HAP-1 (cell line): ENCODE results near the gene GPD1L.
"Not testable (repeated sequence)": the region's sequence is repeated elsewhere in the genome, so short reads cannot be mapped to it uniquely, and the experiment has no call there.

ENCODE experiments used
- DNase-seq, 2 experiments: peaks; one replicate each; pipeline ENCODE4 v3.0.0-alpha.2; 2016 to 2020; ENCODE audit warnings: low spot score in 2 of 2
- H3K27me3 ChIP-seq: fragments of 250-450 bp; sonication (Bioruptor Pico); 2 replicates; pipeline ENCODE4 v1.5.1; 2020; ENCODE audit warnings: low read depth, mild to moderate bottlenecking, moderate library complexity
- H3K36me3 ChIP-seq: fragments of 250-450 bp; sonication (Bioruptor Pico); replicated peaks from 2 replicates; pipeline ENCODE4 v1.5.1; 2020; ENCODE audit warnings: mild to moderate bottlenecking
- H3K4me1 ChIP-seq: fragments of 250-450 bp; sonication (Bioruptor Pico); 2 replicates; pipeline ENCODE4 v1.5.1; 2020; ENCODE audit warnings: mild to moderate bottlenecking
- H3K4me3 ChIP-seq: fragments of 250-450 bp; sonication (Bioruptor Pico); 2 replicates; pipeline ENCODE4 v1.5.1; 2020; ENCODE audit warnings: mild to moderate bottlenecking, moderate library complexity
- H3K9me3 ChIP-seq: fragments of 250-450 bp; sonication (Bioruptor Pico); 2 replicates; pipeline ENCODE4 v1.5.1; 2020; ENCODE audit warnings: mild to moderate bottlenecking, moderate library complexity
- in situ Hi-C: fragments of 300-500 bp; cut with MboI; formaldehyde crosslinking; loops from 3 replicates; pipeline ENCODE4 v1.14.3; 2020; ENCODE audit warnings: low sequenced_read_pairs, inconsistent platforms, mixed read lengths

GPD1L gene

GRCh38 chr3:32106132-32106928 lies at the start of gene GPD1L:
Gene GPD1L (plus strand): TSS chr3:32106620. CDS start chr3:32106712, 92 bp downstream.
- no peaks in the 10 kb centered on the region for H3K27me3 ChIP-seq
- no peaks in the 10 kb centered on the region for H3K9me3 ChIP-seq
- H3K36me3 ChIP-seq: no peaks in the 10 kb centered on the region
- H3K4me1 ChIP-seq: peaks cover 8% of the 10 kb centered on the region
- in situ Hi-C loops: no loop called here
- DNase-seq: peak; percentile 93 to 95
- H3K4me3 ChIP-seq: peak within 1 kb of the TSS; percentile 62

GRCh38 chr3:32058465-32058864 lies 48.0 kb upstream of the GPD1L start:
- H3K4me1 ChIP-seq, H3K4me3 ChIP-seq, in situ Hi-C loops, H3K9me3 ChIP-seq, H3K27me3 ChIP-seq, DNase-seq, H3K36me3 ChIP-seq: not testable (repeated sequence)

GRCh38 chr3:32062950-32063582 lies 43.4 kb upstream of the GPD1L start:
- Histone ChIP-seq H3K4me1 (peaks cover 4% of the 10 kb centered on the region; the same call in 1 of the 2 replicates), H3K4me3 (no peak overlapping the region), H3K9me3 (no peaks in the 10 kb centered on the region), H3K36me3 (no peaks in the 10 kb centered on the region), H3K27me3 (no peaks in the 10 kb centered on the region)
- no peak for DNase-seq
- in situ Hi-C loops: no loop called here

DNA sequence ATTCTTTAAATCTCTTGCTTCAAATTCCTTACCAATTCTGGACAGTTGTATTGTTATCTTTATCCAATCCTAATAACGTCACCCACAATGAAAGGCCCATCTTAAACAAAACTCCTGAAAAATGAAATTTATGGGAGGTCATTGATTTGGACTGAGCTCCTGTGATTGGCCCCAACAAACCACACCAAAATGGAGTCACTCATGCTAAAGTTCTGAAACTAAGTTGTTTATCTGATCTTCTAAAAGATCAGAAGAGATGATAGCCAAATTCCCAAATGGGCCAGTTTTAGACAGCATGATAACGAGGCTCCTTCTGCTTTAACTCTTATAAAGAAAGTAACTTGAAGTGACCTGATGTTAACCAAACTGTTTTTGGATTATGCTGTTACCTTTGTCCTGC lies 39.7 kb upstream of the GPD1L start:
- Histone ChIP-seq H3K36me3 (no peaks in the 10 kb centered on the region), H3K9me3 (no peaks in the 10 kb centered on the region), H3K4me1 (peaks cover 4% of the 10 kb centered on the region; the same call in 1 of the 2 replicates), H3K4me3 (no peak overlapping the region), H3K27me3 (no peaks in the 10 kb centered on the region)
- in situ Hi-C loops: no loop called here
- no peak for DNase-seq

- in situ Hi-C loops, H3K4me3 ChIP-seq, H3K4me1 ChIP-seq: not testable (repeated sequence)
Observed at GRCh38 chr3:32074194-32074593, 32.2 kb upstream of the GPD1L start.

GRCh38 chr3:32076566-32076965 lies 29.9 kb upstream of the GPD1L start:
- no peak for DNase-seq
- in situ Hi-C loops: no loop called here
- Histone ChIP-seq H3K4me3 (no peak overlapping the region), H3K9me3 (no peaks in the 10 kb centered on the region), H3K4me1 (peaks cover 22% of the 10 kb centered on the region), H3K36me3 (no peaks in the 10 kb centered on the region), H3K27me3 (no peaks in the 10 kb centered on the region)

More at GRCh38 chr3:32074194-32074593, 32.2 kb upstream of the GPD1L start:
- H3K27me3 ChIP-seq, H3K36me3 ChIP-seq, DNase-seq, H3K9me3 ChIP-seq: not testable (repeated sequence)

DNA sequence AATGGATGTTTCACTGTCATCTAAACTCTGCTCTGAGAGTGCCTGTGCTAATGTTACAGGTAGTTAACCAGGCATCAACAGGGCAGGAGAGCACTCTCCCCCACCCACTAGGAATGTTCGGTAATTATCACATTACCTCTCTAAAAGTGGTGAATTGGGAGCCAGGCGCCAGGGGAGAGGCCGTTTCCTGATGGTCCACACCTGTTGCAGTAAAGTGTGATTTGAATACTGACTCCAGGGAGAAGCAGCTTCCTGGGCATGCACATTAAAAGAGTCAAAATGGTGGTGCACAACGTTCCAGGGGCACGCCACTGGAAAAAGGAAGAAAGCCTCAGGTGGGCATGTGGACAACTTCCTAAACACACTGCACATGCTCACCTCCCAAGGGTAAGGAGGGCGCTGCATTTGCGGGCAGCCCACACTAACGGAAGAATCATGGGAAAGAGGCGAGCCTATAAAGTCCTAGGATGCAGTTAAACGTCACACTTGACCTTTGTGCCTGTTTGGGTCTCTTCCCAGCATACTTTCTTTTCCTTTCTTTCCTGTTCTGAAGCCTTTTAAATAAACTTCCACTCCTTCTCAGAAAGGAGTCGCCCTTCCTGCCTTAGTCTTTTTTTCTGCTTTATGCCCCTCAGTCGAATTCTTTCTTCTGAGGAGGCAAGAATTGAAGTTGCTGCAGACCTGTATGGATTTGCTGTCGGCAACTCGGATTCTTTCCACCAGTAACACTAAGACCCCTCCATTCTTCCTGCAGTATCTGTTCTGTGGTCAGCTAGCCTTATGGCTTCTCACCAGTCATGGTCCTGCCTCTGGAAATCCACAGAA lies 28.9 kb upstream of the GPD1L start:
- no peak for DNase-seq
- Histone ChIP-seq H3K27me3 (no peaks in the 10 kb centered on the region), H3K36me3 (no peaks in the 10 kb centered on the region), H3K4me3 (no peak overlapping the region), H3K4me1 (peaks cover 31% of the 10 kb centered on the region), H3K9me3 (no peaks in the 10 kb centered on the region)
- in situ Hi-C loops: no loop called here

GRCh38 chr3:32078085-32078634 lies 28.3 kb upstream of the GPD1L start:
- Histone ChIP-seq H3K4me3 (no peak overlapping the region), H3K9me3 (no peaks in the 10 kb centered on the region), H3K27me3 (no peaks in the 10 kb centered on the region), H3K36me3 (no peaks in the 10 kb centered on the region), H3K4me1 (peaks cover 37% of the 10 kb centered on the region)
- DNase-seq: no peak
- in situ Hi-C loops: no loop called here

- no peaks in the 10 kb centered on the region for H3K9me3 ChIP-seq
- in situ Hi-C loops: no loop called here
- peaks cover 37% of the 10 kb centered on the region for H3K4me1 ChIP-seq
- no peak overlapping the region for H3K4me3 ChIP-seq
- no peaks in the 10 kb centered on the region for H3K36me3 ChIP-seq
- H3K27me3 ChIP-seq: no peaks in the 10 kb centered on the region
- DNase-seq: no peak
Observed at GRCh38 chr3:32078864-32079263, 27.6 kb upstream of the GPD1L start.

GRCh38 chr3:32082721-32083120 lies 23.7 kb upstream of the GPD1L start:
- no peak overlapping the region for H3K4me3 ChIP-seq
- no peaks in the 10 kb centered on the region for H3K36me3 ChIP-seq
- in situ Hi-C loops: no loop called here
- no peaks in the 10 kb centered on the region for H3K27me3 ChIP-seq
- peaks cover 37% of the 10 kb centered on the region for H3K4me1 ChIP-seq
- no peaks in the 10 kb centered on the region for H3K9me3 ChIP-seq
- DNase-seq: no peak

- no peaks in the 10 kb centered on the region for H3K27me3 ChIP-seq
- in situ Hi-C loops: no loop called here
- H3K4me3 ChIP-seq: no peak overlapping the region
- no peak for DNase-seq
- no peaks in the 10 kb centered on the region for H3K9me3 ChIP-seq
- H3K36me3 ChIP-seq: no peaks in the 10 kb centered on the region
- H3K4me1 ChIP-seq: peaks cover 32% of the 10 kb centered on the region
Observed at GRCh38 chr3:32083702-32084270, 22.6 kb upstream of the GPD1L start.

- no peak overlapping the region for H3K4me3 ChIP-seq
- no peaks in the 10 kb centered on the region for H3K27me3 ChIP-seq
- in situ Hi-C loops: no loop called here
- H3K36me3 ChIP-seq: no peaks in the 10 kb centered on the region
- DNase-seq: no peak
- peaks cover 27% of the 10 kb centered on the region for H3K4me1 ChIP-seq
- H3K9me3 ChIP-seq: no peaks in the 10 kb centered on the region
Observed at GRCh38 chr3:32084870-32085269, 21.6 kb upstream of the GPD1L start.

- Histone ChIP-seq H3K4me3 (no peak overlapping the region), H3K4me1 (peaks cover 14% of the 10 kb centered on the region), H3K27me3 (no peaks in the 10 kb centered on the region), H3K36me3 (no peaks in the 10 kb centered on the region), H3K9me3 (no peaks in the 10 kb centered on the region)
- DNase-seq: no peak
- in situ Hi-C loops: no loop called here
Observed at GRCh38 chr3:32086464-32086863, 20.0 kb upstream of the GPD1L start.
